HepG2 (cell line): ENCODE data around the gene WWC1. TPM values are rescaled to one million over a fixed set of nuclear protein-coding genes. Genes with fewer than 3 reads are reported as not detected.

ENCODE experiments used
- AGO2 ChIP-seq: fragments of 200-400 bp; formaldehyde crosslinking; optimal IDR thresholded peaks from 2 replicates; pipeline ENCODE3; 2017; ENCODE audit warnings: mild to moderate bottlenecking, low read depth, low read length, moderate library complexity
- ATF7 ChIP-seq, 2 experiments: fragments of 450-650 bp in 1 of 2; sonication (generic) in 1 of 2; formaldehyde crosslinking in 1 of 2; IDR thresholded peaks; 2 replicates each; pipeline versions ENCODE4 v1.4.0 to v1.6.1; 2016 to 2020; ENCODE audit warnings: antibody characterized with exemption in 1 of 2, mild to moderate bottlenecking in 1 of 2, missing genetic modification reagents in 1 of 2
- CEBPB ChIP-seq: IDR thresholded peaks from 2 replicates; pipeline ENCODE4 v1.6.1; 2011; ENCODE audit warnings: low read depth, low read length, improper control_type of control experiment, borderline replicate concordance
- CEBPG ChIP-seq: IDR thresholded peaks from 2 replicates; pipeline ENCODE4 v1.6.1; 2016
- EEA1 ChIP-seq: sonication (generic); formaldehyde crosslinking; IDR thresholded peaks from 2 replicates; pipeline ENCODE4 v1.5.1; 2020; ENCODE audit warnings: mild to moderate bottlenecking, missing genetic modification reagents, borderline replicate concordance
- EED ChIP-seq: sonication (generic); formaldehyde crosslinking; IDR thresholded peaks from 2 replicates; pipeline ENCODE4 v1.5.0; 2020; ENCODE audit warnings: mild to moderate bottlenecking, missing genetic modification reagents
- HOXA7 ChIP-seq: sonication (generic); formaldehyde crosslinking; IDR thresholded peaks from 2 replicates; pipeline ENCODE4 v1.8.1; 2022; ENCODE audit warnings: mild to moderate bottlenecking, missing genetic modification reagents, moderate library complexity
- MAZ ChIP-seq, 2 experiments: sonication (generic) in 1 of 2; formaldehyde crosslinking in 1 of 2; IDR thresholded peaks; 2 replicates each; pipeline versions ENCODE4 v1.5.0 to v1.6.1; 2012 to 2020; ENCODE audit warnings: low read depth in 2 of 2, mild to moderate bottlenecking in 2 of 2, borderline replicate concordance in 1 of 2, improper control_type of control experiment in 1 of 2, low read length in 1 of 2, missing genetic modification reagents in 1 of 2, moderate library complexity in 1 of 2
- NAIF1 ChIP-seq: sonication (generic); formaldehyde crosslinking; IDR thresholded peaks from 2 replicates; pipeline ENCODE4 v1.5.0; 2020; ENCODE audit warnings: mild to moderate bottlenecking, missing genetic modification reagents, borderline replicate concordance
- SNAI1 ChIP-seq: sonication (generic); formaldehyde crosslinking; IDR thresholded peaks from 2 replicates; pipeline ENCODE4 v1.5.0; 2020; ENCODE audit warnings: mild to moderate bottlenecking, missing genetic modification reagents, borderline replicate concordance
- SNRNP70 ChIP-seq: fragments of 200-400 bp; formaldehyde crosslinking; IDR thresholded peaks from 2 replicates; pipeline ENCODE4 v1.6.1; 2017; ENCODE audit warnings: mild to moderate bottlenecking, low read depth, low read length, moderate library complexity
- TMF1 ChIP-seq: sonication (generic); formaldehyde crosslinking; IDR thresholded peaks from 2 replicates; pipeline ENCODE4 v1.8.1; 2022; ENCODE audit warnings: low read depth, missing genetic modification reagents
- YEATS2 ChIP-seq: sonication (generic); formaldehyde crosslinking; IDR thresholded peaks from 2 replicates; pipeline ENCODE4 v1.4.0; 2020; ENCODE audit warnings: missing genetic modification reagents, borderline replicate concordance
- ZFP1 ChIP-seq: IDR thresholded peaks from 2 replicates; pipeline ENCODE4 v1.6.1; 2016
- ZFYVE20 ChIP-seq: sonication (generic); formaldehyde crosslinking; IDR thresholded peaks from 2 replicates; pipeline ENCODE4 v1.8.0; 2023; ENCODE audit warnings: low read depth, mild to moderate bottlenecking, moderate library complexity, missing genetic modification reagents, borderline replicate concordance
- ZNF121 ChIP-seq: sonication (generic); formaldehyde crosslinking; IDR thresholded peaks from 2 replicates; pipeline ENCODE4 v1.5.0; 2020; ENCODE audit warnings: mild to moderate bottlenecking, missing genetic modification reagents
- ZNF225 ChIP-seq: sonication (generic); formaldehyde crosslinking; IDR thresholded peaks from 2 replicates; pipeline ENCODE4 v1.4.0; 2020; ENCODE audit warnings: mild to moderate bottlenecking, missing genetic modification reagents
- ZNF703 ChIP-seq: sonication (generic); formaldehyde crosslinking; IDR thresholded peaks from 2 replicates; pipeline ENCODE4 v1.5.1; 2020; ENCODE audit warnings: missing genetic modification reagents, mild to moderate bottlenecking, moderate library complexity, borderline replicate concordance
- ZNF761 ChIP-seq: sonication (generic); formaldehyde crosslinking; conservative IDR thresholded peaks from 2 replicates; pipeline ENCODE4 v1.4.0; 2020; ENCODE audit warnings: mild to moderate bottlenecking, missing genetic modification reagents
- ZNF816 ChIP-seq: sonication (generic); formaldehyde crosslinking; IDR thresholded peaks from 2 replicates; pipeline ENCODE4 v1.8.0; 2022; ENCODE audit warnings: missing genetic modification reagents, mild to moderate bottlenecking, borderline replicate concordance
- polyA plus RNA-seq, 8 experiments: library from polyadenylated mRNA; depleted of rRNA in 3 of 8; stranded (reverse) in 7 of 8; unstranded in 1 of 8; fragments of >200 nt; fragmentation: Illumina TruSeq in 4 of 8; extraction: Trizol in 4 of 8; gene quantifications; 2 replicates each; pipeline versions ENCODE4 v1.2.1 to v1.2.3, GENCODE V29; 2011 to 2016; ENCODE audit warnings: low read depth in 4 of 8, missing spikeins in 1 of 8, mixed read lengths in 1 of 8; ENCODE audit not compliant: insufficient read depth in 1 of 8
- total RNA-seq, 5 experiments: library from RNA; depleted of rRNA; stranded (reverse); fragments of >200 nt; fragmentation: Illumina TruSeq; extraction: Trizol; gene quantifications; 2 replicates each; pipeline ENCODE4 v1.2.3, GENCODE V29; 2016; ENCODE audit warnings: low read depth in 1 of 5
- TF ChIP-seq, protein P1 (sequence below): IDR thresholded peaks from 2 replicates; pipeline ENCODE4 v1.4.0; 2020; ENCODE audit warnings: mild to moderate bottlenecking, missing genetic modification reagents
- TF ChIP-seq, protein P2 (sequence below): sonication (generic); formaldehyde crosslinking; IDR thresholded peaks from 2 replicates; pipeline ENCODE4 v1.5.0; 2020; ENCODE audit warnings: missing genetic modification reagents
- TF ChIP-seq, protein P3 (sequence below): sonication (generic); formaldehyde crosslinking; IDR thresholded peaks from 2 replicates; pipeline ENCODE4 v1.8.1; 2022; ENCODE audit warnings: low read depth, mild to moderate bottlenecking, missing genetic modification reagents

Gene WWC1
- total and polyA plus RNA-seq, 2 of the 13 experiments (the other 11 are each of a cell fraction or from before 2014, with no cell fraction given) = 8.3 to 17.9 TPM

DNA sequence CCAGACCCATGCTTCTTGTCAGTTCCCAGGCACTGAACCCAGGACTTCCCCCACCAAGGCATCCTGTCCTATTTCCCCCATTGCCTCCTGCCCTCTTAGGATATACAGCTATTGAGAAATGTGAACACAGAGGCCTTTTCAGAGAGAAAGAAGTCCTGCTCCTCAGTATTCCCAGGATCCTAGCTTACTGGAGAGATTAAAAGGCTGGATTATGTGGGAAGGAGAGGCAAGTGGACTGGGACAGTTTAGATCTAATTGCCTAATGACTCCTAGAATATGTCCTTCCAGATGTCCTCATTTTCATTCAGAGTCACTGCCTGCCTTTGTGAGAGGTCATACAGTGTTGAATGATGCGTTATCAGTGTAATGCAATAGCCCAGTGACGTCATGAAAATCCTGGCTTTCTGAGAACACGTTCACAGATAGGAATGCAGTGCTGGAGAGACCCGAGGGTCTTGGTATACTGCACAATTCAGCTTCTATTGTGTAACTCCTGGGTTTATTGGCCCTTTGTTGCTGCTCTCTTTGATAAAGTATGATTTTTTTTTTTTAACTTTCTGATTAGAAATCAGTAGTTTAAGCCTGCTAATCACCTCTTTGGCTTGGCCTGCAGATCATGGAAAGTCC is 26.2 kb downstream of the WWC1 start (continued):
- TF ChIP-seq, protein P1, sequence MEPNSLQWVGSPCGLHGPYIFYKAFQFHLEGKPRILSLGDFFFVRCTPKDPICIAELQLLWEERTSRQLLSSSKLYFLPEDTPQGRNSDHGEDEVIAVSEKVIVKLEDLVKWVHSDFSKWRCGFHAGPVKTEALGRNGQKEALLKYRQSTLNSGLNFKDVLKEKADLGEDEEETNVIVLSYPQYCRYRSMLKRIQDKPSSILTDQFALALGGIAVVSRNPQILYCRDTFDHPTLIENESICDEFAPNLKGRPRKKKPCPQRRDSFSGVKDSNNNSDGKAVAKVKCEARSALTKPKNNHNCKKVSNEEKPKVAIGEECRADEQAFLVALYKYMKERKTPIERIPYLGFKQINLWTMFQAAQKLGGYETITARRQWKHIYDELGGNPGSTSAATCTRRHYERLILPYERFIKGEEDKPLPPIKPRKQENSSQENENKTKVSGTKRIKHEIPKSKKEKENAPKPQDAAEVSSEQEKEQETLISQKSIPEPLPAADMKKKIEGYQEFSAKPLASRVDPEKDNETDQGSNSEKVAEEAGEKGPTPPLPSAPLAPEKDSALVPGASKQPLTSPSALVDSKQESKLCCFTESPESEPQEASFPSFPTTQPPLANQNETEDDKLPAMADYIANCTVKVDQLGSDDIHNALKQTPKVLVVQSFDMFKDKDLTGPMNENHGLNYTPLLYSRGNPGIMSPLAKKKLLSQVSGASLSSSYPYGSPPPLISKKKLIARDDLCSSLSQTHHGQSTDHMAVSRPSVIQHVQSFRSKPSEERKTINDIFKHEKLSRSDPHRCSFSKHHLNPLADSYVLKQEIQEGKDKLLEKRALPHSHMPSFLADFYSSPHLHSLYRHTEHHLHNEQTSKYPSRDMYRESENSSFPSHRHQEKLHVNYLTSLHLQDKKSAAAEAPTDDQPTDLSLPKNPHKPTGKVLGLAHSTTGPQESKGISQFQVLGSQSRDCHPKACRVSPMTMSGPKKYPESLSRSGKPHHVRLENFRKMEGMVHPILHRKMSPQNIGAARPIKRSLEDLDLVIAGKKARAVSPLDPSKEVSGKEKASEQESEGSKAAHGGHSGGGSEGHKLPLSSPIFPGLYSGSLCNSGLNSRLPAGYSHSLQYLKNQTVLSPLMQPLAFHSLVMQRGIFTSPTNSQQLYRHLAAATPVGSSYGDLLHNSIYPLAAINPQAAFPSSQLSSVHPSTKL (CRISPR knock-in tag) = peak; percentile 44; the same call in 1 of the 2 replicates
- TF ChIP-seq TMF1 = no peak
- TF ChIP-seq NAIF1 (CRISPR knock-in tag) = no peak
- TF ChIP-seq YEATS2 (CRISPR knock-in tag) = no peak
- peak; percentile 40; the same call in 1 of the 2 replicates for TF ChIP-seq CEBPG (CRISPR knock-in tag)
- no peak for TF ChIP-seq AGO2
- TF ChIP-seq CEBPB = peak; percentile 64
- TF ChIP-seq, protein P2, sequence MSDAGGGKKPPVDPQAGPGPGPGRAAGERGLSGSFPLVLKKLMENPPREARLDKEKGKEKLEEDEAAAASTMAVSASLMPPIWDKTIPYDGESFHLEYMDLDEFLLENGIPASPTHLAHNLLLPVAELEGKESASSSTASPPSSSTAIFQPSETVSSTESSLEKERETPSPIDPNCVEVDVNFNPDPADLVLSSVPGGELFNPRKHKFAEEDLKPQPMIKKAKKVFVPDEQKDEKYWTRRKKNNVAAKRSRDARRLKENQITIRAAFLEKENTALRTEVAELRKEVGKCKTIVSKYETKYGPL (CRISPR knock-in tag) = no peak
- no peak for TF ChIP-seq SNRNP70
- no peak for TF ChIP-seq SNAI1 (CRISPR knock-in tag)
- no peak for TF ChIP-seq ZFP1 (CRISPR knock-in tag)
- TF ChIP-seq ZFYVE20 (CRISPR knock-in tag) = no peak
- TF ChIP-seq ATF7 (IDR thresholded peaks at IDR 0.05) = peak; percentile 98
- no peak for TF ChIP-seq ATF7 (CRISPR knock-in tag; IDR thresholded peaks at IDR 0.05)
- no peak for TF ChIP-seq HOXA7
- TF ChIP-seq MAZ (IDR thresholded peaks at IDR 0.05; ENCODE audit: borderline replicate concordance, low read depth, low read length) = no peak
- no peak for TF ChIP-seq MAZ (CRISPR knock-in tag; IDR thresholded peaks at IDR 0.05; ENCODE audit: low read depth)
- TF ChIP-seq EED (CRISPR knock-in tag) = no peak
- no peak for TF ChIP-seq ZNF225 (CRISPR knock-in tag)
- TF ChIP-seq ZNF121 = no peak
- no peak for TF ChIP-seq ZNF761 (CRISPR knock-in tag)
- no peak for TF ChIP-seq ZNF703 (CRISPR knock-in tag)
- no peak for TF ChIP-seq ZNF816 (CRISPR knock-in tag)
- TF ChIP-seq EEA1 (CRISPR knock-in tag) = no peak
- TF ChIP-seq, protein P3, sequence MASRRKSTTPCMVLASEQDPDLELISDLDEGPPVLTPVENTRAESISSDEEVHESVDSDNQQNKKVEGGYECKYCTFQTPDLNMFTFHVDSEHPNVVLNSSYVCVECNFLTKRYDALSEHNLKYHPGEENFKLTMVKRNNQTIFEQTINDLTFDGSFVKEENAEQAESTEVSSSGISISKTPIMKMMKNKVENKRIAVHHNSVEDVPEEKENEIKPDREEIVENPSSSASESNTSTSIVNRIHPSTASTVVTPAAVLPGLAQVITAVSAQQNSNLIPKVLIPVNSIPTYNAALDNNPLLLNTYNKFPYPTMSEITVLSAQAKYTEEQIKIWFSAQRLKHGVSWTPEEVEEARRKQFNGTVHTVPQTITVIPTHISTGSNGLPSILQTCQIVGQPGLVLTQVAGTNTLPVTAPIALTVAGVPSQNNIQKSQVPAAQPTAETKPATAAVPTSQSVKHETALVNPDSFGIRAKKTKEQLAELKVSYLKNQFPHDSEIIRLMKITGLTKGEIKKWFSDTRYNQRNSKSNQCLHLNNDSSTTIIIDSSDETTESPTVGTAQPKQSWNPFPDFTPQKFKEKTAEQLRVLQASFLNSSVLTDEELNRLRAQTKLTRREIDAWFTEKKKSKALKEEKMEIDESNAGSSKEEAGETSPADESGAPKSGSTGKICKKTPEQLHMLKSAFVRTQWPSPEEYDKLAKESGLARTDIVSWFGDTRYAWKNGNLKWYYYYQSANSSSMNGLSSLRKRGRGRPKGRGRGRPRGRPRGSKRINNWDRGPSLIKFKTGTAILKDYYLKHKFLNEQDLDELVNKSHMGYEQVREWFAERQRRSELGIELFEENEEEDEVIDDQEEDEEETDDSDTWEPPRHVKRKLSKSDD (CRISPR knock-in tag) = peak; percentile 57; the same call in 1 of the 2 replicates
